Epidermal melanocyte (primary cell): ENCODE data around the gene EIF4B.

Source experiments
- DNase-seq: peaks from one replicate; pipeline ENCODE4 v3.0.0; 2011; ENCODE audit warnings: low spot score; ENCODE audit not compliant: insufficient read length

The EIF4B gene

GRCh38 chr12:53046655-53047220 is 40.5 kb downstream of the EIF4B start:
- peak; percentile 58 for DNase-seq

GRCh38 chr12:53047221-53048032 is 41.2 kb downstream of the EIF4B start:
- DNase-seq = peak; percentile 44

GRCh38 chr12:53048033-53048779 is 42.0 kb downstream of the EIF4B start:
- peak; percentile 13 for DNase-seq

- peak; percentile 26 for DNase-seq
These were observed 42.6 kb downstream of the EIF4B start for GRCh38 chr12:53048780-53049401.

- peak; percentile 17 for DNase-seq
These were observed 43.5 kb downstream of the EIF4B start, which contains the start of gene TNS2 for GRCh38 chr12:53049571-53050318. TSS of gene TNS2 (plus strand) at chr12:53050065. CDS start at chr12:53050186, 121 bp downstream.

- DNase-seq = no peak
These were observed 44.3 kb downstream of the EIF4B start for GRCh38 chr12:53050426-53051057.

GRCh38 chr12:53051058-53051880 is 45.0 kb downstream of the EIF4B start:
- peak; percentile 15 for DNase-seq

- no peak for DNase-seq
These were observed 45.7 kb downstream of the EIF4B start for GRCh38 chr12:53051881-53052412.

GRCh38 chr12:53052419-53053217 is 46.4 kb downstream of the EIF4B start:
- DNase-seq = peak; percentile 41

GRCh38 chr12:53053218-53054111 is 47.2 kb downstream of the EIF4B start:
- peak; percentile 8 for DNase-seq

GRCh38 chr12:53054112-53054878 is 48.0 kb downstream of the EIF4B start:
- DNase-seq = peak; percentile 88

- no peak for DNase-seq
These were observed 49.4 kb downstream of the EIF4B start for GRCh38 chr12:53055471-53056266.

- no peak for DNase-seq
These were observed 50.0 kb downstream of the EIF4B start for GRCh38 chr12:53056296-53056695.

- DNase-seq = no peak
These were observed 50.6 kb downstream of the EIF4B start for GRCh38 chr12:53056901-53057300.

- peak; percentile 11 for DNase-seq
These were observed 51.7 kb downstream of the EIF4B start for GRCh38 chr12:53057816-53058500.
